SJSA1 (cell line): ENCODE results near the gene PRPSAP1. TPM values are rescaled to one million over a fixed set of nuclear protein-coding genes. Genes with fewer than 3 reads are reported as not detected.

Source experiments
- DNase-seq, 2 experiments: peaks; one replicate each; pipeline ENCODE4 v3.0.0-alpha.2; 2015 to 2020; ENCODE audit warnings: low spot score in 2 of 2, low read depth in 1 of 2
- H3K27ac ChIP-seq: fragments of 250-450 bp; sonication (Bioruptor Pico); 2 replicates; pipeline ENCODE4 v1.5.1; 2020; ENCODE audit warnings: mild to moderate bottlenecking, moderate library complexity
- H3K27me3 ChIP-seq: fragments of 250-450 bp; sonication (Bioruptor Pico); replicated peaks from 2 replicates; pipeline ENCODE4 v1.5.1; 2020; ENCODE audit warnings: mild to moderate bottlenecking, moderate library complexity
- H3K36me3 ChIP-seq: fragments of 250-450 bp; sonication (Bioruptor Pico); 2 replicates; pipeline ENCODE4 v1.5.1; 2020; ENCODE audit warnings: mild to moderate bottlenecking
- H3K4me1 ChIP-seq: fragments of 250-450 bp; sonication (Bioruptor Pico); replicated peaks from 2 replicates; pipeline ENCODE4 v1.6.1; 2021; ENCODE audit warnings: mild to moderate bottlenecking
- H3K4me3 ChIP-seq: fragments of 250-450 bp; sonication (Bioruptor Pico); 2 replicates; pipeline ENCODE4 v1.5.1; 2020; ENCODE audit warnings: mild to moderate bottlenecking
- H3K9me3 ChIP-seq: fragments of 250-450 bp; sonication (Bioruptor Pico); replicated peaks from 2 replicates; pipeline ENCODE4 v1.5.1; 2020; ENCODE audit warnings: mild to moderate bottlenecking
- total RNA-seq: library from RNA; depleted of rRNA; stranded (reverse); fragments of >200 nt; shearing (Covaris generic); gene quantifications from 2 replicates; pipeline ENCODE4 v1.2.3, GENCODE V29; 2014

PRPSAP1 gene
- total RNA-seq, 1 experiment from 2014 or later: 65.4 TPM

GRCh38 chr17:76378548-76379274 lies 25.0 kb upstream of the PRPSAP1 start:
- peaks cover 30% of the 10 kb centered on the region for H3K4me1 ChIP-seq
- H3K4me3 ChIP-seq: no peak overlapping the region
- H3K36me3 ChIP-seq: peaks cover 14% of the 10 kb centered on the region
- H3K27ac ChIP-seq: no peak overlapping the region
- no peak for DNase-seq
- H3K9me3 ChIP-seq: no peaks in the 10 kb centered on the region
- H3K27me3 ChIP-seq: no peaks in the 10 kb centered on the region

GRCh38 chr17:76376318-76377133 lies 22.8 kb upstream of the PRPSAP1 start:
- Histone ChIP-seq H3K4me3 (no peak overlapping the region), H3K27me3 (no peaks in the 10 kb centered on the region), H3K27ac (no peak overlapping the region), H3K4me1 (peaks cover 35% of the 10 kb centered on the region), H3K9me3 (no peaks in the 10 kb centered on the region), H3K36me3 (peaks cover 10% of the 10 kb centered on the region)
- DNase-seq: no peak

GRCh38 chr17:76371656-76372628 lies 18.2 kb upstream of the PRPSAP1 start:
- H3K4me1 ChIP-seq: peaks cover 71% of the 10 kb centered on the region
- DNase-seq: peak; percentile 89 to 96
- H3K9me3 ChIP-seq: no peaks in the 10 kb centered on the region; the same call in 1 of the 2 replicates
- H3K27me3 ChIP-seq: no peaks in the 10 kb centered on the region
- no peaks in the 10 kb centered on the region for H3K36me3 ChIP-seq
- peak overlapping the region; percentile 93 for H3K27ac ChIP-seq
- H3K4me3 ChIP-seq: no peak overlapping the region

- peak; percentile 99 to 100 for DNase-seq
- peak overlapping the region; percentile 93 for H3K27ac ChIP-seq
- peaks cover 75% of the 10 kb centered on the region for H3K4me1 ChIP-seq
- H3K36me3 ChIP-seq: peaks cover under 1% of the 10 kb centered on the region; the same call in 1 of the 2 replicates
- H3K27me3 ChIP-seq: no peaks in the 10 kb centered on the region
- H3K4me3 ChIP-seq: peak overlapping the region; percentile 19
- no peaks in the 10 kb centered on the region; the same call in 1 of the 2 replicates for H3K9me3 ChIP-seq
Observed at GRCh38 chr17:76370261-76370993, 16.7 kb upstream of the PRPSAP1 start.

- peak; percentile 81 to 92 for DNase-seq
- Histone ChIP-seq H3K36me3 (peaks cover 3% of the 10 kb centered on the region; the same call in 1 of the 2 replicates), H3K4me3 (peak overlapping the region; percentile 19), H3K27me3 (no peaks in the 10 kb centered on the region), H3K4me1 (peaks cover 78% of the 10 kb centered on the region), H3K27ac (peak overlapping the region; percentile 93), H3K9me3 (no peaks in the 10 kb centered on the region; the same call in 1 of the 2 replicates)
Observed at GRCh38 chr17:76369804-76370203, 16.1 kb upstream of the PRPSAP1 start.

- H3K27me3 ChIP-seq: no peaks in the 10 kb centered on the region
- no peaks in the 10 kb centered on the region; the same call in 1 of the 2 replicates for H3K9me3 ChIP-seq
- peak overlapping the region; percentile 93 for H3K27ac ChIP-seq
- DNase-seq: no peak
- H3K4me1 ChIP-seq: peaks cover 78% of the 10 kb centered on the region
- peaks cover 5% of the 10 kb centered on the region; the same call in 1 of the 2 replicates for H3K36me3 ChIP-seq
- H3K4me3 ChIP-seq: peak overlapping the region; percentile 19
Observed at GRCh38 chr17:76369379-76369778, 15.7 kb upstream of the PRPSAP1 start.

GRCh38 chr17:76368545-76368944 lies 14.8 kb upstream of the PRPSAP1 start:
- Histone ChIP-seq H3K27ac (peak overlapping the region; percentile 93), H3K27me3 (no peaks in the 10 kb centered on the region), H3K9me3 (no peaks in the 10 kb centered on the region; the same call in 1 of the 2 replicates), H3K36me3 (peaks cover 7% of the 10 kb centered on the region; the same call in 1 of the 2 replicates), H3K4me3 (peak overlapping the region; percentile 19), H3K4me1 (peaks cover 71% of the 10 kb centered on the region)
- DNase-seq: peak; percentile 93 to 95

GRCh38 chr17:76367642-76368041 lies 13.9 kb upstream of the PRPSAP1 start:
- Histone ChIP-seq H3K36me3 (peaks cover 7% of the 10 kb centered on the region; the same call in 1 of the 2 replicates), H3K9me3 (no peaks in the 10 kb centered on the region; the same call in 1 of the 2 replicates), H3K4me1 (peaks cover 63% of the 10 kb centered on the region), H3K27me3 (no peaks in the 10 kb centered on the region), H3K27ac (peak overlapping the region; percentile 93), H3K4me3 (no peak overlapping the region)
- peak in 1 of 2 experiments; percentile 55 for DNase-seq

GRCh38 chr17:76366247-76366646 lies 12.5 kb upstream of the PRPSAP1 start:
- peaks cover 7% of the 10 kb centered on the region; the same call in 1 of the 2 replicates for H3K36me3 ChIP-seq
- no peaks in the 10 kb centered on the region for H3K27me3 ChIP-seq
- DNase-seq: no peak
- peaks cover 57% of the 10 kb centered on the region for H3K4me1 ChIP-seq
- H3K27ac ChIP-seq: no peak overlapping the region
- no peaks in the 10 kb centered on the region; the same call in 1 of the 2 replicates for H3K9me3 ChIP-seq
- H3K4me3 ChIP-seq: no peak overlapping the region

GRCh38 chr17:76365256-76365903 lies 11.7 kb upstream of the PRPSAP1 start:
- no peak overlapping the region for H3K4me3 ChIP-seq
- H3K27ac ChIP-seq: no peak overlapping the region
- peaks cover 59% of the 10 kb centered on the region for H3K4me1 ChIP-seq
- H3K9me3 ChIP-seq: no peaks in the 10 kb centered on the region
- DNase-seq: no peak
- no peaks in the 10 kb centered on the region for H3K27me3 ChIP-seq
- peaks cover 7% of the 10 kb centered on the region; the same call in 1 of the 2 replicates for H3K36me3 ChIP-seq

- no peak overlapping the region for H3K4me3 ChIP-seq
- no peak for DNase-seq
- no peaks in the 10 kb centered on the region for H3K27me3 ChIP-seq
- no peaks in the 10 kb centered on the region for H3K9me3 ChIP-seq
- H3K36me3 ChIP-seq: peaks cover 7% of the 10 kb centered on the region; the same call in 1 of the 2 replicates
- peaks cover 46% of the 10 kb centered on the region for H3K4me1 ChIP-seq
- H3K27ac ChIP-seq: no peak overlapping the region
Observed at GRCh38 chr17:76363107-76363842, 9.6 kb upstream of the PRPSAP1 start.
